Subcutaneous abdominal adipose tissue (tissue), 5 donors: ENCODE measurements around the gene SOS1.

Experiments used
- H3K27ac ChIP-seq: one replicate; pipeline ENCODE4 v1.7.0; 2013; ENCODE audit warnings: low read depth, mild to moderate bottlenecking, inconsistent platforms, low read length, moderate library complexity
- H3K27me3 ChIP-seq, 5 donors: one replicate each; pipeline ENCODE4 v1.7.0; 2013; ENCODE audit warnings: low read length in 5 of 5, inconsistent platforms in 1 of 5; ENCODE audit not compliant: control insufficient read depth in 5 of 5, insufficient read depth in 4 of 5
- H3K36me3 ChIP-seq, 5 donors: one replicate each; pipeline ENCODE4 v1.7.0; 2013; ENCODE audit warnings: low read length in 5 of 5; ENCODE audit not compliant: control insufficient read depth in 5 of 5, insufficient read depth in 5 of 5
- H3K4me1 ChIP-seq, 5 donors: one replicate each; pipeline ENCODE4 v1.7.0; 2013; ENCODE audit warnings: low read length in 5 of 5, mild to moderate bottlenecking in 3 of 5, moderate library complexity in 1 of 5; ENCODE audit not compliant: control insufficient read depth in 5 of 5, insufficient read depth in 5 of 5
- H3K4me3 ChIP-seq, 5 donors: one replicate each; pipeline ENCODE4 v1.7.0; 2013; ENCODE audit warnings: low read length in 5 of 5, low read depth in 1 of 5
- H3K9ac ChIP-seq, 5 donors: one replicate each; pipeline ENCODE4 v1.7.0; 2013; ENCODE audit warnings: low read length in 5 of 5, mild to moderate bottlenecking in 4 of 5, moderate library complexity in 3 of 5
- H3K9me3 ChIP-seq, 5 donors: one replicate each; pipeline ENCODE4 v1.7.0; 2013; ENCODE audit warnings: low read length in 5 of 5; ENCODE audit not compliant: control insufficient read depth in 5 of 5
- donor health status: healthy.
- donor health status: healthy.
- donor health status: healthy.
- donor health status: healthy.
- donor health status: healthy.

The SOS1 gene

DNA sequence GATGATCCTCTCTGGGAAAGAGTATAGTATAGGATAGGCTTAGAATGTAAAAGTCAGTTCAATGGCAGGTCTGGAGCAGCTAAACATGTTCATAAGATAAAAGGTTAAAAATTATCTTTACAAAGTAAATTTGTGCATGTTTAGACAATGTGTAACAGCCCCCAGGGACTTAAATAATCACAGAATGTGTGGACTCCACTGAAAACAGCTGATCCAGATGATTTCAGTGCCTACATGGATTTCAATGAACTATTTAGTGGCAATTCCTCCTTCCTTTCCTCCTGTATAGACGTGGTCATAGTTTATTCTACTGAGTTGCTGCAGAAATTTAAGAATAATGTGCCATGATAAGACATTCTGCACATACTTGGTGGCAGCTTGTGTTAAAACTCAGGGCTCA is 188.3 kb downstream of the SOS1 start:
- H3K27ac ChIP-seq: no peak overlapping the region
- H3K27me3 ChIP-seq: no peaks in the 10 kb centered on the region
- no peak overlapping the region for H3K4me3 ChIP-seq
- H3K9me3 ChIP-seq: no peaks in the 10 kb centered on the region
- peaks cover 0 to 3% (median 0%) of the 10 kb centered on the region in 5 donors for H3K36me3 ChIP-seq
- no peaks in the 10 kb centered on the region for H3K4me1 ChIP-seq
- no peak overlapping the region for H3K9ac ChIP-seq
